HG02840 (cell line): ENCODE results near the gene NCAM1.

Experiments
- ATAC-seq: cut with Tn5 transposase; IDR thresholded peaks from one replicate; pipeline ENCODE4 v1.9.1; 2021; ENCODE audit warnings: mild to moderate bottlenecking, moderate library complexity, moderate number of reproducible peaks; ENCODE audit not compliant: unreplicated experiment, low FRiP score

Gene NCAM1

DNA sequence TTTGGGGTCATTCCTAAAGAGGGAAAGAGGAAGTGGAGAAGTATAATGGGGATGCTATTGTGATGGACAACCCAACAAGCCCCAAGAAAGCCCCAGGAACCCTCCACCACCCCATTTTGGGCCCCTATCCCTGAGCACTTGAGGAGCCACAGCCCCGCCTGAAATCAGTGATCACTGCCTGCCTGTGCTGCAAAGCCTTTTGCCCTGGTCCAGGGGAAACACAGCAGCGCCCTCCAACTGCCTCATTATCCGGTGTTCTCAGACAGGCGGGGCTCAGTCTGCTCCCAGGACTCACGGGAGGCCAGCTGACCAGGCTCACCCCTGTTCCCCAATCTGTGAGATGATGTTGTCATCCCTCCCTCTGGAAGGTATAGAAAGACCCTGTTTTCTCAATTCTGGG is 308.4 kb downstream of the NCAM1 start:
- ATAC-seq: no peak

- no peak for ATAC-seq
These were observed 308.9 kb downstream of the NCAM1 start for GRCh38 chr11:113270080-113270479.

GRCh38 chr11:113271551-113272245 is 310.5 kb downstream of the NCAM1 start:
- no peak for ATAC-seq

DNA sequence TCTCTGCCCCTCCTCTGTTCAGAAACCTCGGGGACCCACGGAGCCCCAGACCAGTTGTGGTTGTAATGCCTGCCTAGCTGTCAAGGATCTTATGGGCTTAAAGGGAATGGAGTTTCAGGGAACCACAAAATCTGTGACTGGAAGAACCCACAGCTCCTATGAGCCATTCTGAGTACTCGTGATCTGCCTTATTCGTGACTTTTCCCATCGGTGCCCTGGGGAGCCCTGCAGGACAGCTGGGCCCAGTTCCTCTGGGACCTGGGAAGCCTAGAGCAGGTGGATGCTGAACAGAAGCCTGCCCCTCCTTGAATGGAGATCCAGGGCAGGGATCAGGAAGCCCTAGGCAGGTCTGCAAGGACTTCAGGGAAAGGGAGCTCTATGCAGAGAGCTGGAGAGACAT is 311.1 kb downstream of the NCAM1 start:
- no peak for ATAC-seq

DNA sequence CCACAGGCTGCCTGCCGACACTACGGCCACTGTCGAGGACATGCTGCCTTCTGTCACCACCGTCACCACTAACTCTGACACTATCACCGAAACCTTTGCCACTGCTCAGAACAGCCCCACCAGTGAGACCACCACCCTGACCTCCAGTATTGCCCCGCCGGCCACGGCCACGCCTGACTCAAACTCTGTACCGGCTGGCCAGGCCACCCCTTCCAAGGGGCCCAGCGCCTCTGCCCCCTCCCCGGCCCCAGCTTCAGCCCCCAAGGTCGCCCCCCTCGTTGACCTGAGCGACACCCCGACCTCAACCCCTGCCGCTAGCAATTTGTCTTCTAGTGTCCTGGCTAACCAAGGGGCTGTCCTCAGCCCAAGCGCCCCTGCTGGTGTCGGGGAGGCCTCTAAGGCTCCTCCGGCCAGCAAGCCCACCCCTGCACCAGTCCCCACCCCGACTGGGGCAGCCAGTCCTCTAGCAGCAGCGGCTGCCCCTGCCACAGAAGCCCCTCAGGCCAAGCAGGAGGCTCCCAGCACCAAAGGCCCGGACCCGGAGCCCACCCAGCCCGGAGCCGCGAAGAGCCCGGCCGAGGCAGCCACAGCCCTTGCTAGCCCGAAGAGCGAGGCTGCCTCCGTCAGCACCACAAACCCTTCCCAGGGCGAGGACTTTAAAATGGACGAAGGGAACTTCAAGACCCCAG is 311.9 kb downstream of the NCAM1 start:
- ATAC-seq: no peak

DNA sequence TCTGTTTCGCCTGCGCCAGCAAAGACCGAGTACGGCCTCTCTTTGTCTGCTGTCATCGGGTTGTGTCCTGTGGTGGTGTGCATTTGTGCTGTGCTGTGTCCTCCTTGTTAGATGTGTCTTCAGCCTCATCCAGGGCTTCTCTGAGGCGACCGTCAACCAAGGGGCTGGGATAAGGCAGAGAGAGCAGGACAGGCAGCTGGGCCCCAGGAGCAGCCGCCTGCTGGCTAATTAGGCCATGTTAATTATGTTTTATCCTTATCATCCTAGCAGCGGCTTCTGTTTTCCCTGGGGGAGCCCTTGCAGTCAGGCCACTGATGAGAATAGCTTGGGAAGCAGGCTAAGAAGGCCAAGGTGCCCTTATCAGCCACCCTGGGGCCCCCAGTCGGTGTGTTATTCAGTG is 312.5 kb downstream of the NCAM1 start:
- ATAC-seq: no peak

DNA sequence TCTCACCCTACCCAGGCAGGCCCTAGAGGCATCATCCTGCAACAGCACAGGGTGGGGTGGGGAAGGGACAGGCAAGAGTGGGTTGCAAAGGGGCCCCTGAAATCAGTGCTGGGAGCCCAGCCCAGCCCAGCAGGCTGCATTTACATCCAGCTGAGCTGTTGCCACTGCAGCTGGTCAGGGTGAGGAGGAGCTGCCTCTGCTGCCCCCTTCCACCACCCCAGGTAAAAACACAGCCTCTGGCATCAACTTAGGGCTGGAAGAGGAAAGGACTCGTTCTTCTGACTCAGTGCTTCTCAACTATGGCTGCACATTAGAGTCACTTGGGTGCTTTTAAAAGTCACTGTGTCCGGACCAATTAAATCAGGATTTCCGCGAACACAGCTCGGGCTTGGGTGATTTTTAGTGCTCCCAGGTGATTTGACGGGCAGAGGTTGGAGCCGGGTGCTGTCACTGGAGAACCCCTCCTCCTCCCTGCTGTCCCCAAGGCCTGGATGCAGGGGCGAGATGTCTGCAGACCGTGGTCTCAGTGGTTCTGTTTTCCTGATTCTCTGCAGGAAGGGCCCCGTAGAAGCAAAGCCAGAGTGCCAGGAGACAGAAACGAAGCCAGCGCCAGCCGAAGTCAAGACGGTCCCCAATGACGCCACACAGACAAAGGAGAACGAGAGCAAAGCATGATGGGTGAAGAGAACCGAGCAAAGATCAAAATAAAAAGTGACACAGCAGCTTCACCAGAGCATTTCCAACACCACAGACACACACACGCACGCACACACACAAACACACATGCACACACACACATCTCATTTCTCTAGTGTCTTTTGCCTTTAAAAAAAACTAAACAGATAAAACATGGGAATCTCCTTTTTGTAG is 313.7 kb downstream of the NCAM1 start:
- no peak for ATAC-seq

GRCh38 chr11:113275602-113276001 is 314.4 kb downstream of the NCAM1 start:
- no peak for ATAC-seq

GRCh38 chr11:113276466-113276865 is 315.2 kb downstream of the NCAM1 start:
- ATAC-seq: no peak

DNA sequence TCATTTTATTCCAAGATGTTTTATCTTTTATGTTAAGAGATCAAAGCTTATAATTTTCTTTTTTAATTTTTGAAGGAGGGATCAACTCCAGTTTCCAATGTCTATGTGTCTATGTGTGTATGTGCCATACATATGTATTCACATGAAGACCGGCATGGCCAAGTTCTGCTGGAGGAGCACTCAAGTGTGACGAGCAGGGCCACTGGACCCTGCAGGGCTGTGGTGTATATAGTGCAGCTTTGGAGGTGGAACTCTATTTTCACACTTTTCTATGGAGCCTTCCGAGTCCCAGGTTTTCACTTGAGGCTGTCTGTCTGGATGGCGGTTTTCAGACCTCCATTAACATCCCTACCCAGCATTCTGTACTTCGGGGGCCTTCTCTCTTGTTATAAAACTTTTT is 316.7 kb downstream of the NCAM1 start:
- no peak for ATAC-seq

- no peak for ATAC-seq
These were observed 317.3 kb downstream of the NCAM1 start for GRCh38 chr11:113278481-113278880.

GRCh38 chr11:113278925-113279324 is 317.7 kb downstream of the NCAM1 start:
- ATAC-seq: no peak

DNA sequence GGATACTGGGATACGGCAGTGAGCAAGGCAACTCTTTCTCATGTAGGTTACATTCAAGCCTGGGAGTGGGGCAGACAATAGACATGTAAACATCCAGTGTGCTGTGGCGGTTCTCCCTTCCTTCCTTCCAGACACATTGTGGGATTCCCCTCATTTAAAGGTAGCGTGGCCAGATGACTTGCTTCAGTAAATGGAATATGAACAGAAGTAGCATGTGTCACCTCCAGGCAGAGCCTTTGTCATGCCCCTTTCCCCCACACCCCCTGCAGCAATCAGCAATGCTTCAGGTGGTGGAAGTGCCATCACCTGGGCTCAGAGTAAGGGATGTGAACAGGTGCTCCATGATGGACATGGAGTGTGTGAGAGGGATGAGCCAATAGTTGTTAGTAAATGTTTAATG is 318.4 kb downstream of the NCAM1 start:
- ATAC-seq: no peak

DNA sequence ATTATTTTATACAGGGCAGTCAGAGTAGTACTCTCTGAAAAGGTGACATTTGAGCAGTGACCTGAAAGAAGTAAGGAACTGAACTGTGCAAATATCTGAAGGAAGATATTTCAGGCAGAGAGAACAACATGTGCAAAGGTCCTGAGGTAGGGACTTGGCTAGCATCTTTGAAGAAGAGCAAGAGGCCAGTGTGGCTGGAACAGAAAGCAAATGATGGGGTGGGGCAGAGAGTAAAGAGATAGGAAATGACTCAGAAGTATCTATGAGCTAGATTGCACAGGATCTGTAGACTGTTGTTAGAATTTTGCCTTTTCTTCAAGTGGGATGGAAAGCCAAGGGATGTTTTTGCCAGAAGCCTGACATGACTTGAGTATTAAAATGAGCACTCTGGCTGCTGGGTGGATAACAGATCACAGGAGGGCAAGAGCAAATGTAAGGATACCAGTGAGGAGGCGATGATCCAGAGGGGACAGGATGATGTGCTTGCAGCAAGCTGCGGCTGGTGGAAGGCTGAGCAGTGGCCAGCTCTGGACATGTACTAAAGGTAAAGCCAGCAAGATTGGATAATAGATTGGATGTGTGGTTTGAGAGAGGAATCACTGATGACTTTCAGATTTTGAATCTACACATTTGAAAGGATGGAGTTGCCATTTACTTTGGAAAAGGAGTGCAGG is 320.0 kb downstream of the NCAM1 start:
- ATAC-seq: no peak

DNA sequence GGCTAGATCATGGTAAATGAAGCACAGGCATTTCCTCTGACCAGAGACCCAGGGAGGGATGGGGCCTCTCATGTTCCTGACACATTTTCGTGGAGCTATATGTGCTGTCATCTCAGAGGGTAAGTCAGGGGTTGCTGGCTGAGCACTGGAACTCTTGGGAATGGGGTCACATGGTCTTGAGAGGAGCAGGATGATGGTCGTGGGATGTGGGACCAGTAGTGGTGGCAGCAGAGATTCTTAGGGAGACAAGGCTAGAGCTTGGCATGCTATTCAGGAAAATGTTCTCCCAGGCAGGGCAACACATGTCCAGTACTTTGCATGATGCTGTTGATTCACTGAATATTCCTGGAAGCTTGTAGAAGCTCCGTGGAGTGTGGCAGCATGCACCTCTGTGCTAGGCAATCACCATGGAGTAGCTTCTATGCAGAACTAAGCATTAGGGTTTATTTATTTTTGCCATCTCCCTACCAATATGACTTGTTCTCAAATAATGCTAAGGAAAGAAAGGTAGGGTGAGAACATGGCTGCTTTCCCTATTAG is 321.7 kb downstream of the NCAM1 start:
- no peak for ATAC-seq

DNA sequence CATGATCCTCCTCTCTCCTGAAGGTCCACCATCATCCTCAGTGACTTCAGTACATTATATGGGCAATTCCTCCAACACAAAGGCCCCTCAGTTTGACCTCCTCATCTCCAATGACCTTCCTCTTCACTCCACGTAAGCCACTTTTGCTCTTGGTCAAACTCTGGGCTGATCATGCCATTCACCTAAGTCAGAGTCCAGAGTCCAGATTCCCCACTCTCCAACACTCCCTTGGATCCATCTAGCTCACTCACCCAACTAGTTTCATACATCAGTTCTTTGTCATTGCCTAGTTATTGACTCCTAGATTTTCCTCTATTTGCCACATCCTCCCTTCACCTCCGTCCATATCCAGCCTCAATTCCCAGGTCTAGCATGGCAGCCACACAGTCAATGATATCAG is 322.7 kb downstream of the NCAM1 start:
- ATAC-seq: no peak

- ATAC-seq: no peak
These were observed 324.8 kb downstream of the NCAM1 start for GRCh38 chr11:113286009-113286408.

GRCh38 chr11:113286509-113287497 is 325.6 kb downstream of the NCAM1 start:
- ATAC-seq: no peak

DNA sequence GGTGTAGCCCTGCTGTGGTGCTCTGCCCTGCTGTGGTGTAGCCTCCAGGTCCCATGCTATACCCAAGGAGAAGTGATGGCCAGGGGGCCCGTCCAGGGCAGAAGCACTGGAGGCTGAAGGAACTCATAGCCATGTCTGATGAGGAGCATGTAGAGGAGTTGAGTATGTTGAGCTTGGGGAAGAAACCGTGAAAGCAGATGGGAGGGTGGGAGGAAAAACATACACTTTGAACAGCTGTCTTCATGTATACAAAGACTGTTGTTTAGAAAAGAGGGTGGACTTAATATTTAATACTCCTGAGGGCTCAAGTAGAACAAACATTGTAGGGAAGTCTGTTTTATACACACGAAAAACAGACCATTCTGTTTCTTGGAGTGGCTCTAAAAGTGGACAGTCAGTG is 326.6 kb downstream of the NCAM1 start:
- no peak for ATAC-seq
